ENCODE results near the gene LPAR1. TPM values are rescaled to one million over a fixed set of nuclear protein-coding genes. Genes with fewer than 3 reads are reported as not detected.

LPAR1 gene
- total and polyA plus RNA-seq, 2 donors from 2014 or later: 2.9 to 28.2 TPM

- Histone ChIP-seq H3K36me3 (ENCODE audit: control insufficient read depth in 2 of 3, insufficient read depth in 3 of 3, low read length in 3 of 3) (no peaks in the 10 kb centered on the region), H3K9me3 (ENCODE audit: control insufficient read depth in 2 of 3, insufficient read depth in 1 of 3, low read length in 3 of 3) (no peaks in the 10 kb centered on the region), H3K4me1 (ENCODE audit: control insufficient read depth in 2 of 3, insufficient read depth in 2 of 3, low read depth in 1 of 3, low read length in 3 of 3) (no peaks in the 10 kb centered on the region), H3K27me3 (ENCODE audit: control insufficient read depth, insufficient read depth, low read length) (no peaks in the 10 kb centered on the region), H3K27ac (ENCODE audit: low read depth in 2 of 2, low read length in 2 of 2) (no peak overlapping the region), H3K9ac (ENCODE audit: low read length in 3 of 3) (no peak overlapping the region), H3K4me3 (ENCODE audit: low read length in 3 of 3) (no peak overlapping the region)
- no peak for DNase-seq
- intact Hi-C loops (cut with DNase I): no loop called here
- TF ChIP-seq CTCF (IDR thresholded peaks at IDR 0.05; ENCODE audit: borderline replicate concordance, extremely low read depth, insufficient read depth): no peak
- FAIRE-seq: no peak
Observed at GRCh38 chr9:110890416-110890815, 147.9 kb downstream of the LPAR1 start.

- H3K9ac ChIP-seq (ENCODE audit: low read length in 3 of 3): no peak overlapping the region
- intact Hi-C loops (cut with DNase I): no loop called here
Observed at GRCh38 chr9:110887276-110887675, 151.0 kb downstream of the LPAR1 start.

GRCh38 chr9:110886832-110887231, 151.4 kb downstream of the LPAR1 start:
- no peak for DNase-seq
- Histone ChIP-seq H3K4me3 (ENCODE audit: low read length in 3 of 3) (no peak overlapping the region), H3K9ac (ENCODE audit: low read length in 3 of 3) (no peak overlapping the region), H3K27ac (ENCODE audit: low read depth in 2 of 2, low read length in 2 of 2) (no peak overlapping the region), H3K9me3 (ENCODE audit: control insufficient read depth in 2 of 3, insufficient read depth in 1 of 3, low read length in 3 of 3) (no peaks in the 10 kb centered on the region), H3K27me3 (ENCODE audit: control insufficient read depth, insufficient read depth, low read length) (no peaks in the 10 kb centered on the region), H3K4me1 (ENCODE audit: control insufficient read depth in 2 of 3, insufficient read depth in 2 of 3, low read depth in 1 of 3, low read length in 3 of 3) (no peaks in the 10 kb centered on the region), H3K36me3 (ENCODE audit: control insufficient read depth in 2 of 3, insufficient read depth in 3 of 3, low read length in 3 of 3) (no peaks in the 10 kb centered on the region)
- intact Hi-C loops (cut with DNase I): no loop called here
- no peak for TF ChIP-seq CTCF (IDR thresholded peaks at IDR 0.05; ENCODE audit: borderline replicate concordance, extremely low read depth, insufficient read depth)
- FAIRE-seq: peak; percentile 83

More at GRCh38 chr9:110887276-110887675, 151.0 kb downstream of the LPAR1 start:
- Histone ChIP-seq H3K9me3 (ENCODE audit: control insufficient read depth in 2 of 3, insufficient read depth in 1 of 3, low read length in 3 of 3) (no peaks in the 10 kb centered on the region), H3K27ac (ENCODE audit: low read depth in 2 of 2, low read length in 2 of 2) (no peak overlapping the region), H3K4me1 (ENCODE audit: control insufficient read depth in 2 of 3, insufficient read depth in 2 of 3, low read depth in 1 of 3, low read length in 3 of 3) (no peaks in the 10 kb centered on the region), H3K36me3 (ENCODE audit: control insufficient read depth in 2 of 3, insufficient read depth in 3 of 3, low read length in 3 of 3) (no peaks in the 10 kb centered on the region), H3K4me3 (ENCODE audit: low read length in 3 of 3) (no peak overlapping the region), H3K27me3 (ENCODE audit: control insufficient read depth, insufficient read depth, low read length) (no peaks in the 10 kb centered on the region)
- DNase-seq (no peak), FAIRE-seq (no peak)
- TF ChIP-seq CTCF (IDR thresholded peaks at IDR 0.05; ENCODE audit: borderline replicate concordance, extremely low read depth, insufficient read depth): no peak

GRCh38 chr9:110880189-110880588, 158.1 kb downstream of the LPAR1 start:
- Histone ChIP-seq H3K4me1 (ENCODE audit: control insufficient read depth in 2 of 3, insufficient read depth in 2 of 3, low read depth in 1 of 3, low read length in 3 of 3) (no peaks in the 10 kb centered on the region), H3K9me3 (ENCODE audit: control insufficient read depth in 2 of 3, insufficient read depth in 1 of 3, low read length in 3 of 3) (no peaks in the 10 kb centered on the region), H3K36me3 (ENCODE audit: control insufficient read depth in 2 of 3, insufficient read depth in 3 of 3, low read length in 3 of 3) (no peaks in the 10 kb centered on the region), H3K27ac (ENCODE audit: low read depth in 2 of 2, low read length in 2 of 2) (no peak overlapping the region), H3K9ac (ENCODE audit: low read length in 3 of 3) (no peak overlapping the region), H3K4me3 (ENCODE audit: low read length in 3 of 3) (no peak overlapping the region), H3K27me3 (ENCODE audit: control insufficient read depth, insufficient read depth, low read length) (no peaks in the 10 kb centered on the region)
- intact Hi-C loops (cut with DNase I): no loop called here
- no peak for TF ChIP-seq CTCF (IDR thresholded peaks at IDR 0.05; ENCODE audit: borderline replicate concordance, extremely low read depth, insufficient read depth)
- no peak for FAIRE-seq
- DNase-seq: peak in 3 of 5 donors; percentile 43 to 77 (median 70)

All from kidney (tissue), 14 donors.